HG03460 (cell line): ENCODE data around the gene COPS6.

Source experiments
- ATAC-seq: cut with Tn5 transposase; IDR thresholded peaks from one replicate; pipeline ENCODE4 v1.9.1; 2021; ENCODE audit not compliant: unreplicated experiment

Gene COPS6

DNA sequence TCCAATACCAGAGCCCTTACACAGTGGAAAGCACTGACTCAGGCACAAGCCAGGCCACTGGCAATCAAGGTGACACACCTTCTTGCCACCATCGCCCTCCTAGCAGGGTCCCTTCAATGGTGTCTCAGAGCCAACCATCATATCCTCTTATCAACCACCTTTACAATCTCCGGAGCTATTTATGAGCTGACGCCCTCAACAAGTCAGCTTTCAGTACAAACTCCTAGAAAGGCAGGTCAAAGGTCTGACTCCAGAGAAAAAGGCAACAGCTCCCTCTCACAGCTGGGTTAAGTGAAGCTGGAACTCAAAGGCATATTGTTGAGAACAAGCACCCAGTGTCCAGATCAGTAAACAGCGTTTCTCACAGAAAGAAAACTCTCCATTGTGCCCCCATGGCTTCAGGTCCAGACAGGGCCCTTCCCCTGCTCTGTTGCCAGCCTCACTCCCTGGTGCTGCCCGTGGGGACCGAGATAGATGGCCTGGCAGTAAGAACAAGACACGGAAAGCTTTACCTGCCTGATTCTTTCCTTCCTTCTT is 9.7 kb upstream of the COPS6 start:
- ATAC-seq, result no peak

DNA sequence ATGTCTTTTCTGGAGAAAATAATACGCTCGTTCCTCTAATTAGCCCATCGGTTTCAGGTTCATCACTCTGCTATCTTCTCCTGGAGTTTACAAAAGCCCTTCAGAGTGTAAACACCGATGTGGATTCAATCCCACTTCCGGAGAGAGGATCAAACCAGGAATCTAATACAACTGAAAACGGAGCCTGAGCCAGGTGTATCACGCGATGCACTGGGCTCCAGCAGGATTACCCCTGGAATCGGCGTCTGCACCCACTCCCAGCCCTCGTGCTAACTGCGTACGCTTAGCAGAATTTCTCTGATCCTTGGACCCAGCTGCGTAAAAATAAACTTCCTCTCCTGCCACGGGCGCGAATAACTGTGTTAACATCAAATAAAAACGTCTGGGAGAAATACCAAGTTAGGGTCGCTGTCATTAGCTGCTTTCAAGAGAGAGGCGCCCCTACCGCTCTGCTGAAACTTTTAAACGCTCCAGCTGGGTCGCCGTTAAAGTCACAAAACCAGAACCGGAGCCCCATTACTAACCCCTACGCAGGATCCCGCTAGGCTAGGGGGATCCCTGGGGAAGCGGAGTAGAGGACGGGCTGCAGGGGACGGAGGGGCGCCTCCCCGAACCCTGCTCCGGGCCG is 7.7 kb upstream of the COPS6 start:
- no peak for ATAC-seq

DNA sequence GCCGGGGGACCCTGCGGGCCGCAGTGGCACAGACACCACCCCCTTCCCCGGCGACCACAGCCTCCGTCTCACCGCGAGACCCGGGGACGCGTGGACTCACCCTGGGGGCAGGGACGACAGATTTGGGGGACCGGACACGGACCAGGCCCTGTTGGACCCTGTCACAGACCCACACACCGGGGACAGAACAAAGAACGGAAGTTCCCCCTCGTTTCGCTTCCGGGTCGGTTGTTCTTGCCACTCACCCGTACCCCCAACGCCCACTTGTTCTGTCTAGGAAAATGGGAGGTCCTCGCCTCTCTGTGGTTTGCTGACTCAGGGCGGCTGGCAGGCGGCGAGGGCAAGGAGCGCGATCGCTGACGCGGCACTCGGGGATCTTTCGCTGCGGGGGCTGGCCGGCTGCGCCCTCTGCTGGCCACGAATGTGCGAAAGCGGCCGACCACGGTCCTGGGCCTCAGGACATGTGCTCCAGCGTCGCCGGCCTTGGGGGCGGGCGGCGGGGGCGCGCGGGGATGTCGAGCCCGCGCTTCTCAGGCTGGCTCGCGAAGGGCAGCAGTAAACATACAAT is 7.2 kb upstream of the COPS6 start, which contains the start of gene ZNF3:
TSS of gene ZNF3 (minus strand) at position 189 of the 568 bp plus-strand sequence. CDS start 4,366 bp downstream, outside the sequence.
- ATAC-seq, result peak; percentile 88

DNA sequence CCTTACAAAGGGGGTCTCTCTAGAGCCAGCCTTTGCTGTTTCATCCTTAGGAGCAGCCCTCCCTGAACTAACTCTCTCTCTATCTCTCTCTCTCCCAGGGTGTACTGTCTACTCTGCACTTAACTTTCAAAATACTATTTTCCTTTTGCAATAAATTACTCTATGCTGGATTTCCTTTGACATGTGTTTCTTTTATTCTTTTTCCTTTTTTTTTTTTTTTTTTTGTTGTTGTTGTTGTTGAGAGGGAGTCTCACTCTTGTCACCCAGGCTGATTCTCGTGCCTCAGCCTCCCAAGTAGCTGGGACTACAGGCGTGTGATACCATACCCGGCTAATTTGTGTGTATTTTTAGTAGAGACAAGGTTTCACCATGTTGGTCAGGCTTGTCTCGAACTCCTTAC is 5.8 kb upstream of the COPS6 start:
- ATAC-seq, result no peak

DNA sequence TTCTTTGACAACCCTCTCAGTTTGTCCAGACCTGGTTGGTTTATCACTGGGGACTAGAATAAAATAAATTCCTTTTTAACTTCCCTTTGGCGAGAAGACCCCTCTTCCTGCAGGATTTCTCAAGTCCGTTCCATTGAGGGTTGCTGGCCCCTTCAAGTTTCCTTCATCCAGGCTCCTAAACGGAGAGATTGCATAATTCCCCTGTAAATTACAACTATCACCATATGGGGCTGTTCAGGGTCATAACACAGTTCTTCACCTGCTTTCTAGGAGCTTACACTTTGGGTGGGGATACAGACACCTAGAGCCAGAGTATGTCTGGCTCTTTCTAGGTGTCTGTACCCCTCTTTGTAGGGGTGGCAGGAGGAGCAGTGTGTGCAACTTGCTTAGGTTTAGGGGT is 3.3 kb upstream of the COPS6 start:
- no peak for ATAC-seq

GRCh38 chr7:100087055-100087750 is 1.6 kb upstream of the COPS6 start:
- ATAC-seq, result no peak

GRCh38 chr7:100088095-100088620 is 611 bp upstream of the COPS6 start:
- no peak for ATAC-seq

DNA sequence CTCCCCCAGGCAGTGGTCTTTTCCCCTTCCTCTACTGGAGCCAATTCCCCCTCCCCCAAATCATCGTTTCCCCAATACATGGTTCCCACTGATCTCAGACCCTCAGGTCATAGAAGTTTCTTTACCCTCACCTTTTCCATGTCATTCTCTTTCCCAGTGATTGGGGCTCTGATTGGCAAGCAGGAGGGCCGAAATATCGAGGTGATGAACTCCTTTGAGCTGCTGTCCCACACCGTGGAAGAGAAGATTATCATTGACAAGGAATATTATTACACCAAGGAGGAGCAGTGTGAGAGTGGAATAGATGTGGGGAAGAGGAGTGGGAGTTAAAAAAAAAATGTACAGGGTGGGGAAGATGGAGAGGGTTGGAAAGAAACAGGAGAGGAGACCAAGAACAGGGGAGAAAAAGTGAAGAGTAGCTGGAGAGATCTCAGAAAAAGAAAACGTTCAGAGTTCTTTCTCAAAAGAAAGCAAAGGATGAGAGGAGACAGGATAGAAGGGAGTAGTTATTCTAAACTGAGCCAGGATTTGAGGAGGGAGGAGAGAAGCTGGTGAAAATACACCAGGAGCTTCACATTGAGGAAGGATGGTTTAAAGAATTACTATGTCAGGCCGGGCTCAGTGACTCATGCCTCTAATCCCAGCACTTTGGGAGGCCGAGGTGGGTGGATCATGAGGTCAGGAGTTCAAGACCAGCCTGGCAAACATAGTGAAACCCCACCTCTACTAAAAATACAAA is 858 bp downstream of the COPS6 start:
- no peak for ATAC-seq

- no peak for ATAC-seq
Observed at GRCh38 chr7:100090527-100091410, 2.0 kb downstream of the COPS6 start.

DNA sequence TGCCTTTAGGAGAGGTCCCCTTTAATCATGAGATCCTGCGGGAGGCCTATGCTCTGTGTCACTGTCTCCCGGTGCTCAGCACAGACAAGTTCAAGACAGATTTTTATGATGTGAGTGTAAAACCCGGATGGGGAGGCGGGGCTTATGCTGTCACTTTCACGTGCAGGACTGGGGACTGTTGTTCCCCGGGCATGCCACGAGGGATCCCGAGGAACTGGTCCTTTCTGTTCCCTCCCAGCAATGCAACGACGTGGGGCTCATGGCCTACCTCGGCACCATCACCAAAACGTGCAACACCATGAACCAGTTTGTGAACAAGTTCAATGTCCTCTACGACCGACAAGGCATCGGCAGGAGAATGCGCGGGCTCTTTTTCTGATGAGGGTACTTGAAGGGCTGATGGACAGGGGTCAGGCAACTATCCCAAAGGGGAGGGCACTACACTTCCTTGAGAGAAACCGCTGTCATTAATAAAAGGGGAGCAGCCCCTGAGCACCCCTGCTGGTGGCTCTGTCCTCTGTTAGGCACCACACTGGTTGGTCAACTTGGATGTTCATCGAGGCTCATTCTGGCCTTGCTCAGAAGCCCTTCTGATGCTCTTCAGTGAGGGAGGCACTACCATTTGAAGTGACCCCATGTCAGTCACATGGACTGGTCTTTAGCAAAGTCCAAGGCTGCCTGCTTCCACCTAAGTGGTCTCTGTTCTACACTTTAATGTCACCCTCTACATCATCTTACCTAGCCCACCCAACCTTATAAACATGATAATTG is 2.8 kb downstream of the COPS6 start:
- no peak for ATAC-seq

DNA sequence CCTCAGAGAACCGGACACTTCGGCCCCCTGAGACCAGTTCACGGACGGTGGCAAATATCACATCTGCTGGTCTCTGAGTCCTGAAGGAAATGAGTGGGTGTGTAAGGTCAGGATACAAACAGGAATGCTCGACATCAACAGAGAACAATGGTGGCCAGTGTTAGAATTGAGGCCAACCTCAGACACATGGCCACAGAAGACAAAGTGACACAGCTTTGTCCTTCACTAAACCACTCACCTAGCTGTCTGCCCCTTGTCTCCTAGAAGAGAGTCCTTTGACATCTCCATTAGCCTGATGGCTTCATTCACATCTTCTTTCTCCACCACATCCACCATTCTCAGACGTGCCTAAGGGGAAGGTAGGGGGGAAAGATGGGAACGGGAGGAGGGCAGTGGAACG is 4.3 kb downstream of the COPS6 start:
- no peak for ATAC-seq

DNA sequence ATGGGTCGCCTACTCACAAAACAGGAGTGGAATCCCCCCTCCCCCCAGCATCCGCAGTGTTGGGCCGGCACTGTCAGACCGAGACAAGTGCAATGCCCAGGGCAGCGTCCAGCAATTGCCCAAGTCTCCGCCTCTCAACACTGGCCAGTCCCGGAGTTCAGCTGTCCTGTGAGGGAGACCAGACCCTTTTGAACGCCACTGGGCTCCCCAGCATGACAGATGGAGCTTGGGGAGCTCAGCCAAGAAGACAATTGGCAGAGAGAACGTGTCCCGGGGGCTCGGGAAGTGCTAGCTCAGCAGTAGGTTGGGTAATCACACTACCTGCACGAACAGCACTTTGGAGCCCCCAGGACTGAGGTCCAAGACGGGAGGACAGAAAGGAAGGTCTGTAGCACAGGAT is 4.7 kb downstream of the COPS6 start:
- no peak for ATAC-seq

DNA sequence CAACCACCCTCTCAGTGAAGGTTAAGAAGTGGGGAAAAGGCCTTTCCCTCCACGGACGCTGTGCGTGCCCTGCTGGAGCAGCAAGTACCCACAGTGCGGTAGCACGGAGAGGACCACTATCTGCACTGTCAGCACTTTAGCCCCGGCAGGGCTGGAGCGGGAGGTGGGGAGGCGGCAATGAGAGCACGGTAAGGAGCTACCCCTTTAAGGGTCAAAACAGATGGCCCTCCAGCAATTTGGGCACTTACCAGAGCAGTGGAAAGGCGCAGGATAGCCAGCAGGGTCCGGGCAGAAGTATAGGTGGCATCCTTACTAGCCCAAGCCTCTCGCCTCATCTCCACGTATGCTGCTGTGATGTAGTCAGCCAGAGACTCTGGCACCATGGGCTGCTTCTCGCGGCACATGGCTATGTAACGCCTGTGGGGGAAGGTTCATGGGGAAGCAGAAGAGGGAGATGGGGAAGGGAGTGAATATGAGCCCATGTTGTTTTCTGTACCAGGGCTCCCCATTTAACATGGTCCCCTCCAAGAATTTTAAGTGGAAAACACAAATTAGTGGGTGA is 5.2 kb downstream of the COPS6 start:
- ATAC-seq, result no peak

GRCh38 chr7:100095289-100095688 is 6.5 kb downstream of the COPS6 start:
- ATAC-seq, result no peak

DNA sequence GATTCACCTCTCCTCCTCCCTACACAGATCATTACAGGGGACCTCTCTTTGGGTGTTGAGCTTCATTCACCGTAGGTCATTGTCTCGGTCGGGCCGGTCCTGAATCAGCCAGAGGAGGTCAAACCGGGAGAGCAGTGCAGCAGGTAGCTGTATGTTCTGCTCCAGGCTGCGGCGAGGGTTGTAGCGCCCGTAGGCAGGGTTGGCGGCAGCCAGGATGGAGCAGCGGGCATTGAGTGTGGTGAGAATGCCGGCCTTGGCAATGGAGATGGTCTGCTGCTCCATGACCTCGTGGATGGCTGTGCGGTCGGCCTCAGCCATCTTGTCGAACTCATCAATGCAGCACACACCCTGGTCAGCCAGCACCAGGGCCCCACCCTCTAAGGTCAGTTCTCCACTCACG is 6.9 kb downstream of the COPS6 start:
- no peak for ATAC-seq

DNA sequence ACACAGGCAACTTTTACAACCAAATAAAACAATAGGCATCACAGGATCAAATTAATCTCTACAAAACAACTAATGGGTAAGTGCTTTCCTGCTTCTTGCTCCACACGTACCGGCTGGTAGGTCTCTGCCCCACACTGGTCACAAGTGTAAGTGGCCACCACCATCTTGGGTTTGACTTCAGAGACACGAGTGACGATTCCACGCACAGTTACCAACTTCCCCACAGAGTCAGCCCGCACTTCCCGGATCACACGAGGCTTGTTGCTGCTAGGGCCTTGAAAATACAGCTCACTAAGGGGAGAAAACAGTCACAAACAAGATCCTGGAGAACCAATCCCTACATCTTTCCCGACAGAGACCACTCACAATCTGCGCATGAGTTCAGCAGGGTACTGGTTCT is 10.1 kb downstream of the COPS6 start:
- no peak for ATAC-seq

- ATAC-seq, result no peak
Observed at GRCh38 chr7:100099452-100099851, 10.7 kb downstream of the COPS6 start.

GRCh38 chr7:100100420-100101015 is 11.7 kb downstream of the COPS6 start:
- peak; percentile 69 for ATAC-seq
